ENCODE results near the gene TOLLIP.
A peak's percentile ranks its signal among the peaks of the same experiment; 100 is the strongest.

TOLLIP gene

GRCh38 chr11:1354125-1354938, 44.9 kb upstream of the TOLLIP start:
- WGBS (ENCODE audit: extremely low coverage, insufficient coverage, low lambda C conversion rate): no CpG with 5 or more reads among the region's 32 CpGs
- no peak overlapping the region for H3K27ac ChIP-seq (ENCODE audit: low read depth, low read length)

DNA sequence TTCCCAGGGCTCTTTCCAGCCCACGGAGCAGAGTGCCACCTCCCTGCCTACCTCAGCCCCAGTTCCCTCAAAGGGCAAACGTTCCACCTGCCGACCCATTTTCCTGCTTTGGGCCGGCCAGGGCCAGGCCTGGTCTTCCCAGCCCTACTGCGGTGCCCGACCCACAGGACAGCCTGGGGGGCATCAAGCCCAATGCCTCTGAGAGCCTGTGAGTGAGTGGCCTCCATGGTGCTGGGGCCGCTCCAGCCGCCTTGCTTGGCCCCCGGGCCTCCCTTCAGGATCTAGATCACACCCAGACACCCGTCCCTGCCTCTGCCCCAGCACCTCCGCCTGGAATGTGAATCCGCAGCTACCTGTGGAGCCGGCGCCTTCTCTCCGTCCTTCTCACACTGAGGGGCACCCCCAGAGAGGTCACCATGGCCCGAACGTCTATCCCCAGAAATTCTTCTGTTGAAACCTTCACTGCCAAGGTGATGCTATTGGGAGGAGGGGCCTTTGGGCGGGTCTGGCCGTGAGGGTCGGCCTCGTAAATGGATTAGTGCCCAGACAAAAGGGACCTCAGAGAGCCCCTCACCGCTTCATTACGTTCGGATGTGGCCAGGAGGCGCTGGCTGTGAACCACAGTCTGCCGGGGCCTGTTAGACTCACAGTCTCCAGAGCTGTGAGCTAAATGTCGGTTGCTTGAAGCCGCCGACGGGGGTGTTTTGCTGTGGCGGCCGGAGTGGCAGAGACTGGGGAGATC, 44.1 kb upstream of the TOLLIP start:
- H3K79me2 ChIP-seq (ENCODE audit: control insufficient read depth, insufficient read depth, low read length): no peaks in the 10 kb centered on the region
- no peaks in the 10 kb centered on the region for H3K79me1 ChIP-seq (ENCODE audit: low read length)
- H2BK5ac ChIP-seq (ENCODE audit: low read length): no peak overlapping the region
- no peak overlapping the region for H3K23ac ChIP-seq (ENCODE audit: low read length)
- H3K4me2 ChIP-seq (ENCODE audit: low read length): no peak overlapping the region
- no peak overlapping the region for H2BK15ac ChIP-seq (replicated peaks; ENCODE audit: low read depth)
- no peak overlapping the region for H3K9ac ChIP-seq (ENCODE audit: low read length)
- no CpG with 5 or more reads among the region's 32 CpGs for WGBS (ENCODE audit: extremely low coverage, insufficient coverage, low lambda C conversion rate)
- no peaks in the 10 kb centered on the region for H3K4me1 ChIP-seq (ENCODE audit: control insufficient read depth, low read depth, low read length)
- no peak overlapping the region for H3K27ac ChIP-seq (ENCODE audit: low read depth, low read length)
- no peak overlapping the region for H3K18ac ChIP-seq (ENCODE audit: low read length)
- no peaks in the 10 kb centered on the region for H3K27me3 ChIP-seq (ENCODE audit: insufficient read depth, low read length, poor library complexity)
- H4K5ac ChIP-seq (ENCODE audit: low read length): no peak overlapping the region
- H3K36me3 ChIP-seq (ENCODE audit: control insufficient read depth, insufficient read depth, low read length): no peaks in the 10 kb centered on the region
- H2AK5ac ChIP-seq (ENCODE audit: low read length): no peak overlapping the region
- no peak overlapping the region for H3K56ac ChIP-seq (ENCODE audit: low read length)
- H3K4me3 ChIP-seq (ENCODE audit: low read length): no peak overlapping the region
- no peak overlapping the region for H3K4ac ChIP-seq (ENCODE audit: low read depth, low read length)
- H2BK120ac ChIP-seq (ENCODE audit: low read depth, low read length): no peak overlapping the region
- peak; percentile 21 for DNase-seq
- no peak overlapping the region for H4K8ac ChIP-seq (ENCODE audit: low read depth, low read length)

More at GRCh38 chr11:1354125-1354938, 44.9 kb upstream of the TOLLIP start:
- Histone ChIP-seq H2BK120ac (ENCODE audit: low read depth, low read length) (no peak overlapping the region), H3K4me2 (ENCODE audit: low read length) (no peak overlapping the region), H3K79me1 (ENCODE audit: low read length) (no peaks in the 10 kb centered on the region), H3K79me2 (ENCODE audit: control insufficient read depth, insufficient read depth, low read length) (no peaks in the 10 kb centered on the region), H3K9ac (ENCODE audit: low read length) (no peak overlapping the region), H3K4me3 (ENCODE audit: low read length) (no peak overlapping the region), H3K18ac (ENCODE audit: low read length) (no peak overlapping the region), H3K23ac (ENCODE audit: low read length) (no peak overlapping the region), H2BK15ac (replicated peaks; ENCODE audit: low read depth) (no peak overlapping the region), H3K56ac (ENCODE audit: low read length) (no peak overlapping the region), H3K27me3 (ENCODE audit: insufficient read depth, low read length, poor library complexity) (no peaks in the 10 kb centered on the region), H2AK5ac (ENCODE audit: low read length) (no peak overlapping the region), H4K8ac (ENCODE audit: low read depth, low read length) (no peak overlapping the region), H3K36me3 (ENCODE audit: control insufficient read depth, insufficient read depth, low read length) (no peaks in the 10 kb centered on the region), H3K4ac (ENCODE audit: low read depth, low read length) (no peak overlapping the region), H4K5ac (ENCODE audit: low read length) (no peak overlapping the region), H3K4me1 (ENCODE audit: control insufficient read depth, low read depth, low read length) (no peaks in the 10 kb centered on the region), H2BK5ac (ENCODE audit: low read length) (no peak overlapping the region)
- DNase-seq: no peak

DNA sequence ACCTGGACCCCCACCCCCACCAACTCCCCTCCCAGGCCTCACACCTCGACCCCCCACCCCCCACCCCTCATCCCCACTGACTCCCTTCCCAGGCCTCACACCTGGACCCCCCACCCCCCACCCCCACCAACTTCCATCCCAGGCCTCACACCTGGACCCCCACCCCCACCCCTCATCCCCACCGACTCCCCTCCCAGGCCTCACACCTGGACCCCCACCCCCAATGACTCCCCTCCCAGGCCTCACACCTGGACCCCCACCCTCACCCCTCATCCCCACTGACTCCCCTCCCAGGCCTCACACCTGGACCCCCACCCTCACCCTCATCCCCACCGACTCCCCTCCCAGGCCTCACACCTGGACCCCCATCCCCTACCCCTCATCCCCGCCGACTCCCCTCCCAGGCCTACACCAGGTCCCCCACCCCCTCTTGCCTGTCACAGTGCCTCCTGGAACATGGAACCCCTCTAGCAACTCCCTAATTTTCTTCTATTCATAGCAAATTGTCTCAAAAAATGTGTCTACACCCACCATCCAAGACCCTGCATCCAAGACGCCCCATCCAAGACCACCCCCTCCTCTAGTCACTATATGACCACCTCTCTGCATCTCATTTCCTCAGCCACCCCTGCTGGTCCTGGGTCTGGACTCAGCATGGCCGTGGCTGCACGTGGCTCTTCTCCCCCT, 43.4 kb upstream of the TOLLIP start:
- no peak overlapping the region for H3K4ac ChIP-seq (ENCODE audit: low read depth, low read length)
- H2BK5ac ChIP-seq (ENCODE audit: low read length): no peak overlapping the region
- H3K79me1 ChIP-seq (ENCODE audit: low read length): no peaks in the 10 kb centered on the region
- H3K4me1 ChIP-seq (ENCODE audit: control insufficient read depth, low read depth, low read length): no peaks in the 10 kb centered on the region
- H3K9ac ChIP-seq (ENCODE audit: low read length): no peak overlapping the region
- no peak overlapping the region for H3K18ac ChIP-seq (ENCODE audit: low read length)
- no peak overlapping the region for H3K4me2 ChIP-seq (ENCODE audit: low read length)
- no peaks in the 10 kb centered on the region for H3K79me2 ChIP-seq (ENCODE audit: control insufficient read depth, insufficient read depth, low read length)
- no peak overlapping the region for H3K56ac ChIP-seq (ENCODE audit: low read length)
- no peak overlapping the region for H4K5ac ChIP-seq (ENCODE audit: low read length)
- H3K4me3 ChIP-seq (ENCODE audit: low read length): no peak overlapping the region
- peak; percentile 51 for DNase-seq
- no peak overlapping the region for H2BK120ac ChIP-seq (ENCODE audit: low read depth, low read length)
- no peak overlapping the region for H4K8ac ChIP-seq (ENCODE audit: low read depth, low read length)
- no peak overlapping the region for H3K23ac ChIP-seq (ENCODE audit: low read length)
- no peaks in the 10 kb centered on the region for H3K36me3 ChIP-seq (ENCODE audit: control insufficient read depth, insufficient read depth, low read length)
- WGBS (ENCODE audit: extremely low coverage, insufficient coverage, low lambda C conversion rate): no CpG with 5 or more reads among the region's 8 CpGs
- no peak overlapping the region for H2AK5ac ChIP-seq (ENCODE audit: low read length)
- no peak overlapping the region for H2BK15ac ChIP-seq (replicated peaks; ENCODE audit: low read depth)
- H3K27ac ChIP-seq (ENCODE audit: low read depth, low read length): no peak overlapping the region
- H3K27me3 ChIP-seq (ENCODE audit: insufficient read depth, low read length, poor library complexity): no peaks in the 10 kb centered on the region

DNA sequence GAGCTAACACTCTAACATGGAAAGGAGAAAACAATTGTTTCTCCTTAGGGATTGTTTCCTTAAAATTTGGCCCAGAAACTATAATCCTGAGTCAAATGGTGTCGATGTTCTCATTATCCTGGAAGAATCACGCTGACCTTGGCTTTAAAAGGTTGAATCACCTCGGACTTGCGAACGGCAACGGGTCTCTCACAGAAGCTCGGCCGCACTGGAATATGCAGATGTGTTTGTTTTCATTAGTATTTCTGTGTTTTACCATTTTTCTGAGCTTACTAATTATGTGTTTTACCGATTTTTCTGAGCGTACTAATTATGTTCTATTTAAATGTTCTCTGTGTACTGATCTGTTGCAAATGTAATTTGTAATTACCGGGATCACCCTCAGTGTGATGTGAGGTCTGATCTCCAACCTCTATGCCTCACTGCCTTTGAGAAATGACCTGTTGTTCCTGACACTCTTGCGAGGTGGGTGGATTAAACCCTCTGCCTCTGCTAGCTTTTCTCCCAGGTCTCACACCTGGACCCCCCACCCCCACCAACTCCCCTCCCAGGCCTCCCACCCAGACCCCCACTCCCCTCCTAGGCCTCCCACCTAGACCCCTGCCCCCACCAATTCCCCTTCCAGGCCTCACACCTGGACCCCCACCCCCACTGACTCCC, 42.0 kb upstream of the TOLLIP start:
- no peak overlapping the region for H3K27ac ChIP-seq (ENCODE audit: low read depth, low read length)
- H3K36me3 ChIP-seq (ENCODE audit: control insufficient read depth, insufficient read depth, low read length): no peaks in the 10 kb centered on the region
- H2BK120ac ChIP-seq (ENCODE audit: low read depth, low read length): no peak overlapping the region
- H4K5ac ChIP-seq (ENCODE audit: low read length): no peak overlapping the region
- no peaks in the 10 kb centered on the region for H3K79me2 ChIP-seq (ENCODE audit: control insufficient read depth, insufficient read depth, low read length)
- no peak overlapping the region for H4K8ac ChIP-seq (ENCODE audit: low read depth, low read length)
- no peak overlapping the region for H2BK5ac ChIP-seq (ENCODE audit: low read length)
- no peak overlapping the region for H3K4me2 ChIP-seq (ENCODE audit: low read length)
- no peak overlapping the region for H2AK5ac ChIP-seq (ENCODE audit: low read length)
- no CpG with 5 or more reads among the region's 12 CpGs for WGBS (ENCODE audit: extremely low coverage, insufficient coverage, low lambda C conversion rate)
- H3K79me1 ChIP-seq (ENCODE audit: low read length): no peaks in the 10 kb centered on the region
- no peaks in the 10 kb centered on the region for H3K27me3 ChIP-seq (ENCODE audit: insufficient read depth, low read length, poor library complexity)
- H3K18ac ChIP-seq (ENCODE audit: low read length): no peak overlapping the region
- no peaks in the 10 kb centered on the region for H3K4me1 ChIP-seq (ENCODE audit: control insufficient read depth, low read depth, low read length)
- no peak overlapping the region for H3K23ac ChIP-seq (ENCODE audit: low read length)
- no peak overlapping the region for H3K9ac ChIP-seq (ENCODE audit: low read length)
- no peak overlapping the region for H3K56ac ChIP-seq (ENCODE audit: low read length)
- no peak overlapping the region for H3K4me3 ChIP-seq (ENCODE audit: low read length)
- H3K4ac ChIP-seq (ENCODE audit: low read depth, low read length): no peak overlapping the region
- no peak overlapping the region for H2BK15ac ChIP-seq (replicated peaks; ENCODE audit: low read depth)
- DNase-seq: peak; percentile 91

DNA sequence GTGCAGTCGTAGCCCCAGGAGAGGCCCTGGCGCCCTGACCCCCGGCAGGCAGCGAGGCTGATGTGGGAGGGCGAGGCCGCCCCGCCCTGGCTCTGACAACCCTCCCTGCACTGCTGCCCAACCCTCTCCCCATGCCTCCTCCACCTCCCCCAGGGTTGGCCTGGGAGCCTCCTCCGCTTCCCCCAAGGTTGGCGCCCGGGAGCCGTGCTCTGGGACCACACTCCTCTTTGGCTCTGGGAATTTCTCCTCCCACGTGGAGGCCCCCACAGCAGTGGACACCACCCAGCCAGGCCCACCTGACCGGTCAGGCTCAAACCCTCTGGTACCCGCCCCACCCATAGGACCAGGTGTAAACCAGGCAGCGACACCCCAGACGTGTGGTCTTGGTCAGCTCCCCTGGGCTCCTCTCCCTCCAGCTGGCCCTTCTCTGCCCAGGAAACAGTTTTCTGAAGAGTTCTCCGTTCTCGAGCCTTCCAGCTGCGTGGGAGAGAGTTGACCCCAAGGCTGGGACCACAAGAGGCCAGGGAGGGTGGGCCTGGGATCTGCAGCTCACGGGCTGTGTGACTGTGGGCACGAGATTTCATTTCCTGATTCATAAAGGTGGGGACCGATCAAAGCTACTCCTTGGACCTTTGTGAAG, 40.8 kb upstream of the TOLLIP start:
- Histone ChIP-seq H3K4me2 (ENCODE audit: low read length) (no peak overlapping the region), H3K79me2 (ENCODE audit: control insufficient read depth, insufficient read depth, low read length) (no peaks in the 10 kb centered on the region), H3K36me3 (ENCODE audit: control insufficient read depth, insufficient read depth, low read length) (no peaks in the 10 kb centered on the region), H2BK120ac (ENCODE audit: low read depth, low read length) (no peak overlapping the region), H3K23ac (ENCODE audit: low read length) (no peak overlapping the region), H2AK5ac (ENCODE audit: low read length) (no peak overlapping the region), H3K27ac (ENCODE audit: low read depth, low read length) (no peak overlapping the region), H3K56ac (ENCODE audit: low read length) (no peak overlapping the region), H3K27me3 (ENCODE audit: insufficient read depth, low read length, poor library complexity) (no peaks in the 10 kb centered on the region), H4K8ac (ENCODE audit: low read depth, low read length) (no peak overlapping the region), H2BK5ac (ENCODE audit: low read length) (no peak overlapping the region), H3K4ac (ENCODE audit: low read depth, low read length) (no peak overlapping the region), H4K5ac (ENCODE audit: low read length) (no peak overlapping the region), H3K4me1 (ENCODE audit: control insufficient read depth, low read depth, low read length) (no peaks in the 10 kb centered on the region), H3K9ac (ENCODE audit: low read length) (no peak overlapping the region), H3K79me1 (ENCODE audit: low read length) (no peaks in the 10 kb centered on the region), H2BK15ac (replicated peaks; ENCODE audit: low read depth) (no peak overlapping the region), H3K4me3 (ENCODE audit: low read length) (no peak overlapping the region), H3K18ac (ENCODE audit: low read length) (no peak overlapping the region)
- WGBS (ENCODE audit: extremely low coverage, insufficient coverage, low lambda C conversion rate): no CpG with 5 or more reads among the region's 22 CpGs
- no peak for DNase-seq

Measured in mesendoderm (in vitro differentiated cells).